Small intestine (tissue), 7 donors: ENCODE measurements around the gene OR6J1. TPM values are rescaled to one million over a fixed set of nuclear protein-coding genes. Genes with fewer than 3 reads are reported as not detected.
A peak's percentile ranks its signal among the peaks of the same experiment; 100 is the strongest.
"Not testable (repeated sequence)": the region's sequence is repeated elsewhere in the genome, so short reads cannot be mapped to it uniquely, and the experiment has no call there.

Experiments used
- DNase-seq, 2 donors: peaks; one replicate each; pipeline versions ENCODE4 v3.0.0 to v3.0.0-alpha.2; 2013
- FAIRE-seq: peaks from 2 replicates; lab custom pipeline; 2012; peaks lifted over from hg19 to GRCh38; lab: Jason Lieb, UNC
- H3K27ac ChIP-seq, 3 donors: one replicate each; pipeline ENCODE4 v1.5.1; 2013; ENCODE audit warnings: low read length in 2 of 3, mild to moderate bottlenecking in 2 of 3, control low read depth in 1 of 3, inconsistent platforms in 1 of 3, low read depth in 1 of 3, moderate library complexity in 1 of 3
- H3K27me3 ChIP-seq, 3 donors: one replicate each; pipeline ENCODE4 v1.6.1; 2013; ENCODE audit warnings: low read length in 3 of 3, inconsistent platforms in 1 of 3; ENCODE audit not compliant: control insufficient read depth in 3 of 3, insufficient read depth in 3 of 3
- H3K36me3 ChIP-seq, 3 donors: one replicate each; pipeline ENCODE4 v1.6.1; 2013; ENCODE audit warnings: low read length in 3 of 3, inconsistent platforms in 1 of 3, low read depth in 1 of 3, mild to moderate bottlenecking in 1 of 3, moderate library complexity in 1 of 3; ENCODE audit not compliant: control insufficient read depth in 3 of 3, insufficient read depth in 2 of 3
- H3K4me1 ChIP-seq, 3 donors: one replicate each; pipeline ENCODE4 v1.6.1; 2013; ENCODE audit warnings: low read length in 2 of 3, inconsistent platforms in 1 of 3, low read depth in 1 of 3, mild to moderate bottlenecking in 1 of 3, moderate library complexity in 1 of 3; ENCODE audit not compliant: control insufficient read depth in 3 of 3, insufficient read depth in 2 of 3
- H3K4me3 ChIP-seq, 3 donors: one replicate each; pipeline ENCODE4 v1.5.1; 2013; ENCODE audit warnings: low read length in 3 of 3, control low read depth in 1 of 3, inconsistent platforms in 1 of 3, low read depth in 1 of 3, mild to moderate bottlenecking in 1 of 3, moderate library complexity in 1 of 3
- H3K9me3 ChIP-seq, 2 donors: one replicate each; pipeline ENCODE4 v1.6.1; 2013; ENCODE audit warnings: low read depth in 1 of 2, low read length in 1 of 2; ENCODE audit not compliant: control insufficient read depth in 2 of 2, insufficient read depth in 1 of 2
- WGBS, 3 donors: extraction: QIAGEN DNeasy Blood & Tissue Kit; methylation state at CpG; one replicate each; pipeline ENCODE4 v1.1.7; 2013; 5-methylcytosine and 5-hydroxymethylcytosine counted together
- polyA plus RNA-seq, 4 donors: library from polyadenylated mRNA; stranded (reverse) in 3 of 4; unstranded in 1 of 4; fragments of 200-250 nt in 3 of 4; fragments of 120-200 nt in 1 of 4; gene quantifications; one replicate each; pipeline versions ENCODE4 v1.2.1 to v1.2.3, GENCODE V29; 2013
- donor health status: healthy with polysubstance abuse.
- donor health status: control.
- donor health status: control.
- donor health status: Bipolar disorder and iron deficiency.
- donor health status: healthy.

OR6J1 gene
- polyA plus RNA-seq, 4 donors: not detected

- peak in 1 of 2 donors; percentile 50 for DNase-seq
- Histone ChIP-seq H3K36me3 (no peaks in the 10 kb centered on the region), H3K4me1 (peaks cover 0 to 2% (median 0%) of the 10 kb centered on the region in 3 donors), H3K27me3 (no peaks in the 10 kb centered on the region), H3K9me3 (peaks cover 0 to 10% of the 10 kb centered on the region in 2 donors), H3K27ac (no peak overlapping the region), H3K4me3 (no peak overlapping the region)
- no peak for FAIRE-seq
- WGBS, 3 donors: 77 to 83% (median 78%) methylated on average over 7 of the region's 7 CpGs
Observed at GRCh38 chr14:22627506-22628263, 16.5 kb downstream of the OR6J1 start.

DNA sequence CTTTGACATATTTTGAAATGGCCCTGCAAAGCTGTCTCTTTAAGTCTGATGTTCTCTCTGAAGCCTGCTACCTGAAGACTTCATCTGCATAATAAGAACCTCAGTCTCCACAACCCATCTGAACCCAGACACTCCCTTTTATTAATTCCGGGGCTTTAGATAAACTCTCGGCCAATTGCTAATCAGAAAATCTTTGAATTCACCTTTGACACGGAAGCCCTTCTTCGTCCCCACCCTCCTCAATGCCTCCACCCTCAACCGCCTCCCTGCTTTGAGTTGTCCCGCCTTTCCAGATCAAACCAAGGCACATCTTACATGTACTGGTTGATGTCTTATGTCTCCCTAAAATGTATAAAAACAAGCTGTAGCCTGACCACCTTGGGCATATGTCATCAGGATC lies 17.6 kb downstream of the OR6J1 start:
- Histone ChIP-seq H3K4me3 (no peak overlapping the region), H3K27ac (no peak overlapping the region), H3K4me1 (peaks cover 0 to 2% (median 0%) of the 10 kb centered on the region in 3 donors), H3K9me3 (peaks cover 0 to 8% of the 10 kb centered on the region in 2 donors), H3K27me3 (no peaks in the 10 kb centered on the region), H3K36me3 (no peaks in the 10 kb centered on the region)
- FAIRE-seq (no peak), DNase-seq (peak in 1 of 2 donors; percentile 57)
- WGBS, 3 donors: 34 to 70% (median 52%) methylated on average over 6 of the region's 6 CpGs

GRCh38 chr14:22623047-22623446 lies 21.1 kb downstream of the OR6J1 start:
- FAIRE-seq: no peak
- Histone ChIP-seq H3K4me3 (no peak overlapping the region), H3K36me3 (no peaks in the 10 kb centered on the region), H3K27me3 (no peaks in the 10 kb centered on the region), H3K9me3 (no peaks in the 10 kb centered on the region), H3K4me1 (peaks cover 0 to 2% (median 0%) of the 10 kb centered on the region in 3 donors), H3K27ac (no peak overlapping the region)
- 29 to 66% (median 42%) methylated on average over 2 of the region's 2 CpGs for WGBS, 3 donors
- no peak for DNase-seq

GRCh38 chr14:22622255-22622654 lies 21.9 kb downstream of the OR6J1 start:
- 86 to 97% (median 88%) methylated on average over 2 of the region's 2 CpGs for WGBS, 3 donors
- DNase-seq (no peak), FAIRE-seq (no peak)
- Histone ChIP-seq H3K36me3 (no peaks in the 10 kb centered on the region), H3K4me3 (no peak overlapping the region), H3K27ac (no peak overlapping the region), H3K4me1 (no peaks in the 10 kb centered on the region), H3K9me3 (no peaks in the 10 kb centered on the region), H3K27me3 (no peaks in the 10 kb centered on the region)

DNA sequence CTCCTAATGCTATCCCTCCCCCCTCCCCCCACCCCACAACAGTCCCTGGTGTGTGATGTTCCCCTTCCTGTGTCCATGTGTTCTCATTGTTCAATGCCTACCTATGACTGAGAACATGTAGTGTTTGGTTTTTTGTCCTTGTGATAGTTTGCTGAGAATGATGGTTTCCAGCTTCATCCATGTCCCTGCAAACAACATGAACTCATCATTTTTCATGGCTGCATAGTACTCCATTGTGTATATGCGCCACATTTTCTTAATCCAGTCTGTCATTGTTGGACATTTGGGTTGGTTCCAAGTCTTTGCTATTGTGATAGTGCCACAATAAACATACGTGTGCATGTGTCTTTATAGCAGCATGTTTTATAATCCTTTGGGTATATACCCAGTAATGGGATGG lies 28.4 kb downstream of the OR6J1 start:
- WGBS, 3 donors: 88 to 95% (median 93%) methylated on average over 2 of the region's 2 CpGs
- DNase-seq, H3K9me3 ChIP-seq, H3K27ac ChIP-seq, H3K27me3 ChIP-seq, FAIRE-seq, H3K4me3 ChIP-seq: not testable (repeated sequence)
- Histone ChIP-seq H3K4me1 (peaks cover 0 to 14% (median 2%) of the 10 kb centered on the region in 3 donors), H3K36me3 (peaks cover 0 to 13% (median 5%) of the 10 kb centered on the region in 3 donors)

GRCh38 chr14:22614240-22614799 lies 29.8 kb downstream of the OR6J1 start:
- FAIRE-seq (no peak), DNase-seq (peak in 1 of 2 donors; percentile 91)
- H3K4me3 ChIP-seq: no peak overlapping the region
- peak overlapping the region in 1 of 3 donors; percentile 64 for H3K27ac ChIP-seq
- 31 to 56% (median 51%) methylated on average over 6 of the region's 6 CpGs for WGBS, 3 donors
- peaks cover 0 to 14% (median 2%) of the 10 kb centered on the region in 3 donors for H3K4me1 ChIP-seq
- no peaks in the 10 kb centered on the region for H3K27me3 ChIP-seq
- peaks cover 3 to 27% (median 11%) of the 10 kb centered on the region in 3 donors for H3K36me3 ChIP-seq
- no peaks in the 10 kb centered on the region for H3K9me3 ChIP-seq

- Histone ChIP-seq H3K4me1 (peaks cover 0 to 14% (median 2%) of the 10 kb centered on the region in 3 donors), H3K27me3 (no peaks in the 10 kb centered on the region), H3K9me3 (no peaks in the 10 kb centered on the region), H3K27ac (peak overlapping the region in 1 of 3 donors; percentile 64), H3K36me3 (peaks cover 3 to 29% (median 12%) of the 10 kb centered on the region in 3 donors), H3K4me3 (no peak overlapping the region)
- no peak for FAIRE-seq
- WGBS, 3 donors: 56 to 80% (median 77%) methylated on average over 3 of the region's 3 CpGs
- no peak for DNase-seq
Observed at GRCh38 chr14:22613736-22614239, 30.4 kb downstream of the OR6J1 start.

GRCh38 chr14:22613106-22613695 lies 31.0 kb downstream of the OR6J1 start:
- Histone ChIP-seq H3K27ac (peak overlapping the region in 1 of 3 donors; percentile 64), H3K4me1 (peaks cover 0 to 14% (median 2%) of the 10 kb centered on the region in 3 donors), H3K4me3 (no peak overlapping the region), H3K36me3 (peaks cover 4 to 33% (median 12%) of the 10 kb centered on the region in 3 donors), H3K27me3 (no peaks in the 10 kb centered on the region), H3K9me3 (no peaks in the 10 kb centered on the region)
- DNase-seq (no peak), FAIRE-seq (no peak)
- WGBS, 3 donors: 69 to 76% (median 76%) methylated on average over 2 of the region's 2 CpGs
